H9 (cell line): ENCODE results near the gene SPINT2. TPM values are rescaled to one million over a fixed set of nuclear protein-coding genes. Genes with fewer than 3 reads are reported as not detected.

Experiments used
- DNase-seq: peaks from one replicate; pipeline ENCODE4 v3.0.0-alpha.2; 2017
- H2AFZ ChIP-seq: one replicate; pipeline ENCODE4 v1.6.1; 2013; ENCODE audit warnings: mild to moderate bottlenecking, low read length, control low read depth, moderate library complexity
- H2AK5ac ChIP-seq: 2 replicates; pipeline ENCODE4 v1.6.1; 2013; ENCODE audit warnings: low read length, control low read depth, mixed read lengths; ENCODE audit not compliant: insufficient read length
- H2BK120ac ChIP-seq: one replicate; pipeline ENCODE4 v1.6.1; 2013; ENCODE audit warnings: low read depth, mild to moderate bottlenecking, low read length, control low read depth, inconsistent platforms; ENCODE audit not compliant: poor library complexity, severe bottlenecking
- H2BK12ac ChIP-seq: 2 replicates; pipeline ENCODE4 v1.6.1; 2013; ENCODE audit warnings: low read length, control low read depth, mixed read lengths, low read depth; ENCODE audit not compliant: insufficient read length
- H2BK15ac ChIP-seq: 2 replicates; pipeline ENCODE4 v1.6.1; 2013; ENCODE audit warnings: low read depth, low read length, control low read depth
- H2BK20ac ChIP-seq: one replicate; pipeline ENCODE4 v1.6.1; 2013; ENCODE audit warnings: low read depth, mild to moderate bottlenecking, low read length, control low read depth, inconsistent platforms; ENCODE audit not compliant: poor library complexity, severe bottlenecking
- H2BK5ac ChIP-seq: 2 replicates; pipeline ENCODE4 v1.6.1; 2013; ENCODE audit warnings: low read length, control low read depth, mixed read lengths; ENCODE audit not compliant: insufficient read length
- H3K14ac ChIP-seq: 2 replicates; pipeline ENCODE4 v1.6.1; 2013; ENCODE audit warnings: low read length, control low read depth; ENCODE audit not compliant: insufficient read depth
- H3K18ac ChIP-seq: 2 replicates; pipeline ENCODE4 v1.6.1; 2013; ENCODE audit warnings: low read depth, mild to moderate bottlenecking, mixed read lengths, low read length, control low read depth; ENCODE audit not compliant: insufficient read length
- H3K23ac ChIP-seq: 2 replicates; pipeline ENCODE4 v1.6.1; 2013; ENCODE audit warnings: low read length, control low read depth, mixed read lengths, low read depth; ENCODE audit not compliant: insufficient read length
- H3K23me2 ChIP-seq: 2 replicates; pipeline ENCODE4 v1.6.1; 2013; ENCODE audit warnings: low read depth, mild to moderate bottlenecking, mixed read lengths, low read length, control low read depth; ENCODE audit not compliant: insufficient read length, poor library complexity, severe bottlenecking
- H3K27ac ChIP-seq: 2 replicates; pipeline ENCODE4 v1.5.1; 2013; ENCODE audit warnings: low read length, control low read depth, mixed read lengths, low read depth; ENCODE audit not compliant: insufficient read length
- H3K27me3 ChIP-seq: 2 replicates; pipeline ENCODE4 v1.6.1; 2013; ENCODE audit warnings: low read length, control low read depth, inconsistent platforms; ENCODE audit not compliant: insufficient read depth
- H3K4ac ChIP-seq: 2 replicates; pipeline ENCODE4 v1.6.1; 2013; ENCODE audit warnings: low read depth, mild to moderate bottlenecking, control low read depth, inconsistent platforms, low read length, moderate library complexity
- H3K4me1 ChIP-seq: 2 replicates; pipeline ENCODE4 v1.6.1; 2013; ENCODE audit warnings: low read length, control low read depth, inconsistent platforms; ENCODE audit not compliant: insufficient read depth
- H3K4me2 ChIP-seq: 2 replicates; pipeline ENCODE4 v1.6.1; 2013; ENCODE audit warnings: low read length, control low read depth, mixed read lengths; ENCODE audit not compliant: insufficient read length, insufficient read depth
- H3K56ac ChIP-seq: 2 replicates; pipeline ENCODE4 v1.6.1; 2013; ENCODE audit warnings: low read depth, mild to moderate bottlenecking, mixed read lengths, low read length, control low read depth; ENCODE audit not compliant: insufficient read length
- H3K79me1 ChIP-seq: 2 replicates; pipeline ENCODE4 v1.6.1; 2013; ENCODE audit warnings: low read depth, mild to moderate bottlenecking, moderate library complexity, low read length, control low read depth, inconsistent platforms; ENCODE audit not compliant: insufficient read depth, poor library complexity, severe bottlenecking
- H3K79me2 ChIP-seq: 2 replicates; pipeline ENCODE4 v1.6.1; 2013; ENCODE audit warnings: low read length, control low read depth, inconsistent platforms; ENCODE audit not compliant: insufficient read depth
- H3K9ac ChIP-seq: 2 replicates; pipeline ENCODE4 v1.6.1; 2013; ENCODE audit warnings: low read length, control low read depth, mixed read lengths; ENCODE audit not compliant: insufficient read length; ENCODE audit errors: extremely low read depth
- H3K9me3 ChIP-seq: one replicate; pipeline ENCODE4 v1.6.1; 2013; ENCODE audit warnings: low read depth, low read length, inconsistent platforms; ENCODE audit not compliant: control insufficient read depth
- H3T11ph ChIP-seq: one replicate; pipeline ENCODE4 v1.6.1; 2013; ENCODE audit warnings: mild to moderate bottlenecking, low read length, control low read depth, inconsistent platforms
- H4K20me1 ChIP-seq: one replicate; pipeline ENCODE4 v1.6.1; 2013; ENCODE audit not compliant: control insufficient read depth, insufficient read length, insufficient read depth
- H4K5ac ChIP-seq: 2 replicates; pipeline ENCODE4 v1.6.1; 2013; ENCODE audit warnings: low read depth, mild to moderate bottlenecking, mixed read lengths, low read length, control low read depth; ENCODE audit not compliant: insufficient read length
- H4K8ac ChIP-seq: replicated peaks from 2 replicates; pipeline ENCODE4 v1.6.1; 2013; ENCODE audit warnings: low read length, control low read depth, mixed read lengths, low read depth; ENCODE audit not compliant: insufficient read length
- H4K91ac ChIP-seq: 2 replicates; pipeline ENCODE4 v1.6.1; 2013; ENCODE audit warnings: low read depth, mild to moderate bottlenecking, moderate library complexity, mixed read lengths, low read length, control low read depth; ENCODE audit not compliant: insufficient read length
- H3K27ac Mint-ChIP-seq, 3 experiments: 2 replicates in 2 of 3; 3 replicates in 1 of 3; pipeline ENCODE4 v1.8.0; 2020 to 2021; ENCODE audit warnings: mixed read lengths in 3 of 3, mild to moderate bottlenecking in 1 of 3, moderate library complexity in 1 of 3
- H3K27me3 Mint-ChIP-seq: 2 replicates; pipeline ENCODE4 v1.8.0; 2021; ENCODE audit warnings: low read depth, mild to moderate bottlenecking, moderate library complexity, mixed read lengths
- H3K36me3 Mint-ChIP-seq, 3 experiments: 2 replicates in 2 of 3; 3 replicates in 1 of 3; pipeline ENCODE4 v1.8.0; 2020 to 2021; ENCODE audit warnings: low read depth in 3 of 3, mixed read lengths in 3 of 3; ENCODE audit not compliant: insufficient read depth in 1 of 3
- H3K4me1 Mint-ChIP-seq, 2 experiments: 2 replicates each; pipeline ENCODE4 v1.8.0; 2020; ENCODE audit warnings: mixed read lengths in 2 of 2
- H3K4me3 Mint-ChIP-seq, 2 experiments: 2 replicates in 1 of 2; 3 replicates in 1 of 2; pipeline ENCODE4 v1.8.0; 2020 to 2021; ENCODE audit warnings: mild to moderate bottlenecking in 2 of 2, mixed read lengths in 2 of 2, moderate library complexity in 1 of 2
- H3K9me3 Mint-ChIP-seq, 2 experiments: 2 replicates in 1 of 2; 3 replicates in 1 of 2; pipeline ENCODE4 v1.8.0; 2020; ENCODE audit warnings: mild to moderate bottlenecking in 2 of 2, mixed read lengths in 2 of 2, moderate library complexity in 1 of 2
- CTCF ChIP-seq: fragments of 200-600 bp; sonication (generic); conservative IDR thresholded peaks from 3 replicates; pipeline ENCODE4 v1.8.0; 2021; ENCODE audit warnings: antibody characterized with exemption, mild to moderate bottlenecking
- WGBS: extraction: QIAGEN DNeasy Blood & Tissue Kit; methylation state at CpG from one replicate; pipeline ENCODE4 v1.1.7; 2013; ENCODE audit warnings: missing lambda C conversion rate, low lambda C conversion rate, mixed read lengths; ENCODE audit not compliant: insufficient read length; ENCODE audit errors: extremely low coverage; 5-methylcytosine and 5-hydroxymethylcytosine counted together
- total RNA-seq: library from RNA; stranded (reverse); gene quantifications from 2 replicates; pipeline ENCODE4 v1.2.1, GENCODE V29; 2021

Gene SPINT2
- total RNA-seq, 1 experiment from 2014 or later, result 283 TPM

- Histone ChIP-seq H3K79me2 (no peaks in the 10 kb centered on the region), H2BK12ac (no peak overlapping the region), H2AK5ac (no peak overlapping the region), H2BK20ac (no peak overlapping the region), H3T11ph (no peak overlapping the region), H3K9me3 (no peaks in the 10 kb centered on the region), H3K9ac (no peak overlapping the region), H3K23ac (no peak overlapping the region), H2BK5ac (no peak overlapping the region), H3K18ac (no peak overlapping the region), H3K27me3 (no peaks in the 10 kb centered on the region), H2BK15ac (no peak overlapping the region), H3K4ac (no peak overlapping the region), H3K4me2 (no peak overlapping the region), H3K23me2 (no peaks in the 10 kb centered on the region), H3K27ac (no peak overlapping the region), H3K56ac (no peak overlapping the region), H4K20me1 (no peaks in the 10 kb centered on the region), H2BK120ac (no peak overlapping the region), H3K4me1 (no peaks in the 10 kb centered on the region), H3K79me1 (no peaks in the 10 kb centered on the region), H2AFZ (no peak overlapping the region), H3K14ac (no peak overlapping the region), H4K91ac (no peak overlapping the region), H4K8ac (no peak overlapping the region), H4K5ac (no peak overlapping the region)
- no peaks in the 10 kb centered on the region for H3K27me3 Mint-ChIP-seq
- peaks cover 3 to 22% (median 8%) of the 10 kb centered on the region in 3 experiments; a peak in 6 of 7 replicates for H3K36me3 Mint-ChIP-seq
- 0 out of 7 replicates have a peak overlapping the region, but pooled peaks of 1 of the 3 experiments have one; percentile 47 for H3K27ac Mint-ChIP-seq
- no peak for TF ChIP-seq CTCF
- WGBS, result no CpG with 5 or more reads among the region's 4 CpGs
- peaks cover 8 to 10% of the 10 kb centered on the region in 2 experiments; a peak in 3 of 4 replicates for H3K4me1 Mint-ChIP-seq
- no peak for DNase-seq
- no peak overlapping the region for H3K4me3 Mint-ChIP-seq
- H3K9me3 Mint-ChIP-seq, result no peaks in the 10 kb centered on the region
Observed at GRCh38 chr19:38307076-38307475, 42.7 kb downstream of the SPINT2 start.
